Stimulated activated CD4-positive, alpha-beta T cell treated with anti-CD3 and anti-CD28 coated beads, Interleukin-4, amount 100 ng/mL, for 48 hours (primary cell): ENCODE data around the gene NUP107.

Experiments used
- DNase-seq, 2 donors: peaks; one replicate each; pipeline ENCODE4 v3.0.0-alpha.2; 2020; ENCODE audit warnings: low read depth in 2 of 2

Gene NUP107

GRCh38 chr12:68739891-68740290, 53.1 kb downstream of the NUP107 start:
- no peak for DNase-seq

- DNase-seq: no peak
Observed at GRCh38 chr12:68743356-68743755, 56.6 kb downstream of the NUP107 start.

GRCh38 chr12:68745376-68745903, 58.7 kb downstream of the NUP107 start:
- no peak for DNase-seq

- peak; percentile 86 to 92 for DNase-seq
Observed at GRCh38 chr12:68745904-68746571, 59.3 kb downstream of the NUP107 start, which contains the start of gene SLC35E3. SLC35E3 (plus strand) TSS chr12:68746176; CDS start chr12:68746378, 202 bp downstream.

- DNase-seq: peak; percentile 8 to 10
Observed at GRCh38 chr12:68746572-68747180, 59.9 kb downstream of the NUP107 start.

GRCh38 chr12:68749443-68749842, 62.7 kb downstream of the NUP107 start:
- DNase-seq: no peak

GRCh38 chr12:68749861-68750260, 63.1 kb downstream of the NUP107 start:
- DNase-seq: no peak

- no peak for DNase-seq
Observed at GRCh38 chr12:68750506-68750905, 63.7 kb downstream of the NUP107 start.

GRCh38 chr12:68755536-68756243, 68.9 kb downstream of the NUP107 start:
- DNase-seq: no peak

- DNase-seq: no peak
Observed at GRCh38 chr12:68759852-68760251, 73.1 kb downstream of the NUP107 start.

GRCh38 chr12:68760806-68761441, 74.1 kb downstream of the NUP107 start:
- DNase-seq: no peak

GRCh38 chr12:68761442-68761812, 74.6 kb downstream of the NUP107 start:
- DNase-seq: no peak

- no peak for DNase-seq
Observed at GRCh38 chr12:68761901-68762630, 75.3 kb downstream of the NUP107 start.

GRCh38 chr12:68762691-68763090, 75.9 kb downstream of the NUP107 start:
- no peak for DNase-seq

GRCh38 chr12:68765696-68766095, 78.9 kb downstream of the NUP107 start:
- DNase-seq: no peak

GRCh38 chr12:68766646-68767045, 79.9 kb downstream of the NUP107 start:
- DNase-seq: no peak

- no peak for DNase-seq
Observed at GRCh38 chr12:68767191-68767590, 80.4 kb downstream of the NUP107 start.

- DNase-seq: no peak
Observed at GRCh38 chr12:68768431-68768939, 81.7 kb downstream of the NUP107 start.

GRCh38 chr12:68769941-68770340, 83.2 kb downstream of the NUP107 start:
- no peak for DNase-seq

- no peak for DNase-seq
Observed at GRCh38 chr12:68771223-68771925, 84.6 kb downstream of the NUP107 start.

GRCh38 chr12:68772714-68773113, 85.9 kb downstream of the NUP107 start:
- DNase-seq: no peak
